Measurements from ENCODE around the gene MISP.

DNA sequence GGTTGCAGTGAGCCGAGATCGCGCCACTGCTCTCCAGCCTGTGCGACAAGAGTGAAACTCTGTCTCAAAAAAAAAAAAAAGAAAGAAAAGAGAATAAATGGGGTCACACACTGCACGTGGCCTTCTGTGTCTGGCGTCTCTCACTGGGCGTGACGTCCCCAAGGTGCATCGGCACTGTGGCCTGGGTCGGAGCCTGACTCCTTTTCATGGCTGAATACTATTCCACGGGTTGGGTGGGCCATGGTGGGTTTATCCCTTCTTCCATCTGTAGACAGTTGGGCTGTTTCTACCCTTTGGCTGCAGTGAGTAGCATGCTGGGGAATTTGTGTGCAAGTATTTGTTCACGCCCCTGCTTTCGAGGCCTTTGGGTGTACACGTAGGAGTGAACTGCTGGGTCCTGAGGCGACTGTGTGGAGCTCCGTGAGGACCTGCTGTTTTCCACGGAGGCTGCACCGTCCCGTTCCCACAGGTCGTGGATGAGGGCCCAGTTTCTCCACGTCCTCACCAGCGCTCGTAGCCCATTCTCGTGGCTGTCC lies 8.3 kb upstream of the MISP start:
- TF ChIP-seq, protein P1, sequence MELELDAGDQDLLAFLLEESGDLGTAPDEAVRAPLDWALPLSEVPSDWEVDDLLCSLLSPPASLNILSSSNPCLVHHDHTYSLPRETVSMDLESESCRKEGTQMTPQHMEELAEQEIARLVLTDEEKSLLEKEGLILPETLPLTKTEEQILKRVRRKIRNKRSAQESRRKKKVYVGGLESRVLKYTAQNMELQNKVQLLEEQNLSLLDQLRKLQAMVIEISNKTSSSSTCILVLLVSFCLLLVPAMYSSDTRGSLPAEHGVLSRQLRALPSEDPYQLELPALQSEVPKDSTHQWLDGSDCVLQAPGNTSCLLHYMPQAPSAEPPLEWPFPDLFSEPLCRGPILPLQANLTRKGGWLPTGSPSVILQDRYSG (tag; conservative IDR thresholded peaks at IDR 0.05; ENCODE audit: low read depth) = no peak
- TF ChIP-seq, protein P2, sequence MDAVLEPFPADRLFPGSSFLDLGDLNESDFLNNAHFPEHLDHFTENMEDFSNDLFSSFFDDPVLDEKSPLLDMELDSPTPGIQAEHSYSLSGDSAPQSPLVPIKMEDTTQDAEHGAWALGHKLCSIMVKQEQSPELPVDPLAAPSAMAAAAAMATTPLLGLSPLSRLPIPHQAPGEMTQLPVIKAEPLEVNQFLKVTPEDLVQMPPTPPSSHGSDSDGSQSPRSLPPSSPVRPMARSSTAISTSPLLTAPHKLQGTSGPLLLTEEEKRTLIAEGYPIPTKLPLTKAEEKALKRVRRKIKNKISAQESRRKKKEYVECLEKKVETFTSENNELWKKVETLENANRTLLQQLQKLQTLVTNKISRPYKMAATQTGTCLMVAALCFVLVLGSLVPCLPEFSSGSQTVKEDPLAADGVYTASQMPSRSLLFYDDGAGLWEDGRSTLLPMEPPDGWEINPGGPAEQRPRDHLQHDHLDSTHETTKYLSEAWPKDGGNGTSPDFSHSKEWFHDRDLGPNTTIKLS (IDR thresholded peaks at IDR 0.05; ENCODE audit: borderline replicate concordance, low read depth) = no peak
